Measurements from ENCODE around the gene HLA-DQA1.
"Not testable (repeated sequence)": the region's sequence is repeated elsewhere in the genome, so short reads cannot be mapped to it uniquely, and the experiment has no call there.

The HLA-DQA1 gene

GRCh38 chr6:32637219-32637880 lies at the start of gene HLA-DQA1:
HLA-DQA1 (plus strand) TSS chr6:32637406; CDS start chr6:32637459, 53 bp downstream.
- TF ChIP-seq CTCF (IDR thresholded peaks at IDR 0.05; ENCODE audit: low read depth, low read length, missing control alignments): no peak
- peak; percentile 89 for DNase-seq (ENCODE audit: low read depth)
- peak within 1 kb of the TSS; percentile 72 for H3K4me3 ChIP-seq (ENCODE audit: low read depth, low read length)

- DNase-seq (ENCODE audit: low read depth): no peak
- TF ChIP-seq CTCF (IDR thresholded peaks at IDR 0.05; ENCODE audit: low read depth, low read length, missing control alignments): no peak
- H3K4me3 ChIP-seq (ENCODE audit: low read depth, low read length): peak overlapping the region; percentile 68
These were observed 49.0 kb upstream of the HLA-DQA1 start for GRCh38 chr6:32588156-32588555.

GRCh38 chr6:32589596-32590449 lies 47.4 kb upstream of the HLA-DQA1 start, which contains the start of gene HLA-DRB1:
HLA-DRB1 (minus strand) TSS chr6:32589848; CDS start chr6:32589742, 106 bp downstream.
- peak within 1 kb of the TSS; percentile 68 for H3K4me3 ChIP-seq (ENCODE audit: low read depth, low read length)
- no peak for TF ChIP-seq CTCF (IDR thresholded peaks at IDR 0.05; ENCODE audit: low read depth, low read length, missing control alignments)

GRCh38 chr6:32590713-32591112 lies 46.5 kb upstream of the HLA-DQA1 start:
- not testable (repeated sequence) for H3K4me3 ChIP-seq (ENCODE audit: low read depth, low read length); DNase-seq (ENCODE audit: low read depth)

More at GRCh38 chr6:32589596-32590449, 47.4 kb upstream of the HLA-DQA1 start, which contains the start of gene HLA-DRB1:
- DNase-seq (ENCODE audit: low read depth): peak; percentile 72

GRCh38 chr6:32597024-32597423 lies 40.2 kb upstream of the HLA-DQA1 start:
- no peak overlapping the region for H3K4me3 ChIP-seq (ENCODE audit: low read depth, low read length)
- no peak for DNase-seq (ENCODE audit: low read depth)
- no peak for TF ChIP-seq CTCF (IDR thresholded peaks at IDR 0.05; ENCODE audit: low read depth, low read length, missing control alignments)

- DNase-seq (ENCODE audit: low read depth): no peak
- TF ChIP-seq CTCF (IDR thresholded peaks at IDR 0.05; ENCODE audit: low read depth, low read length, missing control alignments): no peak
These were observed 34.8 kb upstream of the HLA-DQA1 start for GRCh38 chr6:32602383-32602782.

GRCh38 chr6:32603222-32603621 lies 34.0 kb upstream of the HLA-DQA1 start:
- H3K4me3 ChIP-seq (ENCODE audit: low read depth, low read length): no peak overlapping the region
- TF ChIP-seq CTCF (IDR thresholded peaks at IDR 0.05; ENCODE audit: low read depth, low read length, missing control alignments): no peak
- DNase-seq (ENCODE audit: low read depth): no peak

More at GRCh38 chr6:32602383-32602782, 34.8 kb upstream of the HLA-DQA1 start:
- no peak overlapping the region for H3K4me3 ChIP-seq (ENCODE audit: low read depth, low read length)
